ENCODE results near the gene NOS1.

Gene NOS1

GRCh38 chr12:117347588-117347987, 13.8 kb downstream of the NOS1 start:
- no peak for TF ChIP-seq CTCF (IDR thresholded peaks at IDR 0.05)
- Histone ChIP-seq H3K4me3 (ENCODE audit: low read depth in 1 of 2, low read length in 1 of 2) (no peak overlapping the region), H3K9me3 (no peaks in the 10 kb centered on the region), H3K36me3 (no peaks in the 10 kb centered on the region), H3K27me3 (peaks cover 3% of the 10 kb centered on the region), H3K4me1 (ENCODE audit: control insufficient read depth in 1 of 2, insufficient read depth in 1 of 2, low read depth in 1 of 2, low read length in 1 of 2) (peaks cover 0 to 5% of the 10 kb centered on the region in 2 experiments), H3K27ac (no peak overlapping the region)

- no peaks in the 10 kb centered on the region for H3K27me3 ChIP-seq
- H3K36me3 ChIP-seq: no peaks in the 10 kb centered on the region
- no peak overlapping the region for H3K4me3 ChIP-seq (ENCODE audit: low read depth in 1 of 2, low read length in 1 of 2)
- H3K9me3 ChIP-seq: no peaks in the 10 kb centered on the region
- H3K4me1 ChIP-seq (ENCODE audit: control insufficient read depth in 1 of 2, insufficient read depth in 1 of 2, low read depth in 1 of 2, low read length in 1 of 2): peaks cover 0 to 5% of the 10 kb centered on the region in 2 experiments
- TF ChIP-seq CTCF (IDR thresholded peaks at IDR 0.05): no peak
- H3K27ac ChIP-seq: no peak overlapping the region
Observed at GRCh38 chr12:117344716-117345115, 16.7 kb downstream of the NOS1 start.

GRCh38 chr12:117343849-117344248, 17.6 kb downstream of the NOS1 start:
- no peaks in the 10 kb centered on the region for H3K27me3 ChIP-seq
- no peak overlapping the region for H3K27ac ChIP-seq
- no peak overlapping the region for H3K4me3 ChIP-seq (ENCODE audit: low read depth in 1 of 2, low read length in 1 of 2)
- peaks cover 0 to 5% of the 10 kb centered on the region in 2 experiments for H3K4me1 ChIP-seq (ENCODE audit: control insufficient read depth in 1 of 2, insufficient read depth in 1 of 2, low read depth in 1 of 2, low read length in 1 of 2)
- no peaks in the 10 kb centered on the region for H3K36me3 ChIP-seq
- TF ChIP-seq CTCF (IDR thresholded peaks at IDR 0.05): no peak
- H3K9me3 ChIP-seq: no peaks in the 10 kb centered on the region

- no peaks in the 10 kb centered on the region for H3K9me3 ChIP-seq
- no peak for TF ChIP-seq CTCF (IDR thresholded peaks at IDR 0.05)
- peaks cover 0 to 5% of the 10 kb centered on the region in 2 experiments for H3K4me1 ChIP-seq (ENCODE audit: control insufficient read depth in 1 of 2, insufficient read depth in 1 of 2, low read depth in 1 of 2, low read length in 1 of 2)
- no peaks in the 10 kb centered on the region for H3K27me3 ChIP-seq
- H3K4me3 ChIP-seq (ENCODE audit: low read depth in 1 of 2, low read length in 1 of 2): no peak overlapping the region
- H3K36me3 ChIP-seq: no peaks in the 10 kb centered on the region
- no peak overlapping the region for H3K27ac ChIP-seq
Observed at GRCh38 chr12:117343296-117343695, 18.1 kb downstream of the NOS1 start.

- Histone ChIP-seq H3K4me1 (ENCODE audit: control insufficient read depth in 1 of 2, insufficient read depth in 1 of 2, low read depth in 1 of 2, low read length in 1 of 2) (peaks cover 0 to 5% of the 10 kb centered on the region in 2 experiments), H3K36me3 (no peaks in the 10 kb centered on the region), H3K9me3 (no peaks in the 10 kb centered on the region), H3K4me3 (ENCODE audit: low read depth in 1 of 2, low read length in 1 of 2) (no peak overlapping the region), H3K27ac (no peak overlapping the region), H3K27me3 (no peaks in the 10 kb centered on the region)
- TF ChIP-seq CTCF (IDR thresholded peaks at IDR 0.05): no peak
Observed at GRCh38 chr12:117342682-117343081, 18.7 kb downstream of the NOS1 start.

GRCh38 chr12:117342247-117342646, 19.2 kb downstream of the NOS1 start:
- Histone ChIP-seq H3K4me1 (ENCODE audit: control insufficient read depth in 1 of 2, insufficient read depth in 1 of 2, low read depth in 1 of 2, low read length in 1 of 2) (peaks cover 0 to 5% of the 10 kb centered on the region in 2 experiments), H3K27ac (no peak overlapping the region), H3K27me3 (no peaks in the 10 kb centered on the region), H3K36me3 (no peaks in the 10 kb centered on the region), H3K9me3 (no peaks in the 10 kb centered on the region), H3K4me3 (ENCODE audit: low read depth in 1 of 2, low read length in 1 of 2) (no peak overlapping the region)
- TF ChIP-seq CTCF (IDR thresholded peaks at IDR 0.05): no peak
